Measurements from ENCODE around the gene OPCML.
A peak's percentile ranks its signal among the peaks of the same experiment; 100 is the strongest.

The OPCML gene

DNA sequence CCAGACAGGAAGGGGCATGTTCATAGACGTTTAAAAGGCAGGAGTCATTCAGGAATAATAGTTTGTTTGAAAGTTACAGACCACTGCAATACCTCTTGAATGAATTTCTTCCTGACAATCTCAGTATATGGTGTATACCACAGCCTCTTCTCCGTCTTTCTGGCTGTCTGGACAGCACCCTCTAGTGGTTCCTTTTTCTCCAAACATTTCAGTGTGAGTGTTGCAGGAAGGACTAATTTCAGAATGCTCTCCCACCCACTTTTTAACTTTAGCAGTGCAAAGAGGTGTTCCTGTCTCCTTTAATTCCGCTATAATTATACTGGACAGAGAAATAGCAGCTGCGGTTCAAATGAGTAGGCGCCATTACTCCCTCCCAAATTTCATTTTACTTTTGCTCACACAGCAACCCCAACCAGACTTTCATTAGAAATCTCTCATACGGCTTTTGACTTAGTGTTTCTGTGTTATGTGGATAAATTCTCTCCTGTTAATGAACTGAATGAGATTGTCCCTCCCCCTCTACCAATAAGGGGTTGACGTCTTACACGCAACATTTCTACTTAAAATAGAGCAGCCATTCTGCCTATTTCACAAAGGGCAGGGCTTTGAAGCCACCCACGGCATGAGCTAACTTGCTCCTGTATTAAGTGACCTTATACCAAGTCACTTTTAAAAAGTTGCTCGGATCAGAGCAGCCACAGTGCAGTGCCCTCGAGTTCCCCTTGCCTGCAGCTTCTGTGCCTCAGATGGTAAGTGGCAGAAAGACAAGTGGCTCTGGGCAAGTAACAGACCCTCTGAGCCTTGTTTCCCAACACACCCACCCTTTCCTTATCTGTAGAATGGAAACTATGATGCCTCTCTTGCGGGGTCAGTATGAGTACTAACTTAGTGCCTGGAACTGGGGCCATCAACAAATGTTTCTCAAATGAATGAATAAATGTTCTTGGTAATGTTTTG lies 368.6 kb downstream of the OPCML start:
- H3K4me3 ChIP-seq (ENCODE audit: control insufficient read depth, low read depth, low read length): no peak overlapping the region
- TF ChIP-seq, protein P1, sequence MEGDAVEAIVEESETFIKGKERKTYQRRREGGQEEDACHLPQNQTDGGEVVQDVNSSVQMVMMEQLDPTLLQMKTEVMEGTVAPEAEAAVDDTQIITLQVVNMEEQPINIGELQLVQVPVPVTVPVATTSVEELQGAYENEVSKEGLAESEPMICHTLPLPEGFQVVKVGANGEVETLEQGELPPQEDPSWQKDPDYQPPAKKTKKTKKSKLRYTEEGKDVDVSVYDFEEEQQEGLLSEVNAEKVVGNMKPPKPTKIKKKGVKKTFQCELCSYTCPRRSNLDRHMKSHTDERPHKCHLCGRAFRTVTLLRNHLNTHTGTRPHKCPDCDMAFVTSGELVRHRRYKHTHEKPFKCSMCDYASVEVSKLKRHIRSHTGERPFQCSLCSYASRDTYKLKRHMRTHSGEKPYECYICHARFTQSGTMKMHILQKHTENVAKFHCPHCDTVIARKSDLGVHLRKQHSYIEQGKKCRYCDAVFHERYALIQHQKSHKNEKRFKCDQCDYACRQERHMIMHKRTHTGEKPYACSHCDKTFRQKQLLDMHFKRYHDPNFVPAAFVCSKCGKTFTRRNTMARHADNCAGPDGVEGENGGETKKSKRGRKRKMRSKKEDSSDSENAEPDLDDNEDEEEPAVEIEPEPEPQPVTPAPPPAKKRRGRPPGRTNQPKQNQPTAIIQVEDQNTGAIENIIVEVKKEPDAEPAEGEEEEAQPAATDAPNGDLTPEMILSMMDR (IDR thresholded peaks at IDR 0.05; ENCODE audit: control insufficient read depth, insufficient read depth, low read depth, low read length, missing control alignments): peak; percentile 58
- peak; percentile 2 for DNase-seq (ENCODE audit: low read depth)

GRCh38 chr11:133162227-133162626 lies 370.1 kb downstream of the OPCML start:
- no peak for DNase-seq (ENCODE audit: low read depth)
- no peak overlapping the region for H3K4me3 ChIP-seq (ENCODE audit: control insufficient read depth, low read depth, low read length)
- TF ChIP-seq, protein P1 (IDR thresholded peaks at IDR 0.05; ENCODE audit: control insufficient read depth, insufficient read depth, low read depth, low read length, missing control alignments): no peak

DNA sequence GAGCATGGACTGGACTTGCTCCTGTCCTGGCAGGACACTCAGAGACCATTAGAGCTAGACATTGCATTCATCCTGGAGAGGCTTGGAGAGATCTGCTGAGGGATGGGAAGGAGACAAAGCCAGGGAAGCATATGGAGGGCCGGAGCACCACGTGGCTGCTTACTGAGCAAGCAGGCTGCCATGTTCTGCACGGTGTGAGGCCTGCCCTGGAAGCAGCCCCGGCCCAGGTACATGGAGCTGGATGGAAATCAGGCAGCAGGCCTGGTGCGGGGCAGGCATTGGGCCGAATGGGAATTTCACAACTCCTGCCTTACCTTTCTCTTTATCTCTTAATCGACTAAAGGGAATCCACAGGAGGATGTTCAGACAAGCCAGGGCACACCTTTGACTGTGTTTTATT lies 371.5 kb downstream of the OPCML start:
- no peak for DNase-seq (ENCODE audit: low read depth)
- TF ChIP-seq, protein P1 (IDR thresholded peaks at IDR 0.05; ENCODE audit: control insufficient read depth, insufficient read depth, low read depth, low read length, missing control alignments): no peak
- no peak overlapping the region for H3K4me3 ChIP-seq (ENCODE audit: control insufficient read depth, low read depth, low read length)

DNA sequence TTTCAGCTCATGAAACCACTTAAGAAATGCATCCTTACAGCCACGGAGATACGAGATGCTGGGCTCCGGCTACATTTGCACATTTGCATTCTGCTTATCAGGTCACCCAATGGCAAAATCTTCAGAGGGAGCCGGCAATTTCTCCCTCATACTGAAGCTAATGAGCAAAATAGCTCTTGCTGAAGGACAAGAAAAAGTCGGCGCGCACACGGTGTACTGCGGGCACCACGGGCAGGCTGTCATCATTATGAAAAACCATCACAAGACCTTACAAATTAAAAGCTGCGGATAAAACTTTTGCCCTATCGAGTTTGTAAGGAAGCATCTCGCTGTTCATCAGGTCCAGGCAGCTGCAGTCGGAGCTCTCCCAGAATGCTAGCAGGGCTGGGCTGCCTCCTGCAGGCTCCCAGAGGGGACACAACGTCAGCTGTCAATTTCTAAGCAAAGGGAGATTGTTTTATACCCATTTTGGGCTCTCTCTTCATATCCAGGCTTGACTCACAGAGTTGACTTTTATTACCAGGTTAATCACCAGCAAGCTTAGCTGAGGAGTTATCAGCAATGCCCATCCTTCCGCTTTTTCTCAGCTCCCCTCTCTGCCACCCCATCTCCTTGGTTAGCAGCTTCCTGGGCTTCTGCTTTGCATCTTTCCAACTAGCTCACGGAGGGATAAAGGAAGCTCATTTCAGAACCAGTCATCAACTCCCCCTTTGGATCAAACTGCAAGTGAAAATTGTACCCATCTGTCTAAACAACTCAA lies 375.1 kb downstream of the OPCML start:
- no peak overlapping the region for H3K4me3 ChIP-seq (ENCODE audit: control insufficient read depth, low read depth, low read length)
- TF ChIP-seq, protein P1 (IDR thresholded peaks at IDR 0.05; ENCODE audit: control insufficient read depth, insufficient read depth, low read depth, low read length, missing control alignments): no peak
- DNase-seq (ENCODE audit: low read depth): no peak

- no peak for DNase-seq (ENCODE audit: low read depth)
- H3K4me3 ChIP-seq (ENCODE audit: control insufficient read depth, low read depth, low read length): no peak overlapping the region
- TF ChIP-seq, protein P1 (IDR thresholded peaks at IDR 0.05; ENCODE audit: control insufficient read depth, insufficient read depth, low read depth, low read length, missing control alignments): no peak
Measured at GRCh38 chr11:133154781-133155180, 377.5 kb downstream of the OPCML start.

DNA sequence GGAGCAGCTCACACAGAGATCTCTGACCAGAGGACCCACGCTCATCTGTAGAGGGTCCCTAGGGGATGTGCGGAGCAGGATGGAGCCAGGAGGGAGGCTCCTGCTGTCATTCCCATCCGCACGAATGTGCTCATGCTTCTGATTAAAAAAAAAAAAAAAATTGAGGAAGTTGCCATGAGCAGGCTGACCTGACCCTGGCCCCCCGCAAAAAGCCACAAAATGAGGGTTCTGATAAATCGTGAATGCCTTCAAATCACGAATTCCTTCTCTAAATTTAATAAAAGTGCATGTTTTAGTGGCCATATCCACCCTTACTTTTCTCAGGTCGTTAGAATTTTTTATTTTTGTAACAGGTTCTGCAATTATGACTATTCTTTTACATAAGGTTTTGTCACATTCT lies 378.2 kb downstream of the OPCML start:
- TF ChIP-seq, protein P1 (IDR thresholded peaks at IDR 0.05; ENCODE audit: control insufficient read depth, insufficient read depth, low read depth, low read length, missing control alignments): no peak
- no peak overlapping the region for H3K4me3 ChIP-seq (ENCODE audit: control insufficient read depth, low read depth, low read length)
- DNase-seq (ENCODE audit: low read depth): no peak

All from AG09309 (cell line).